CD4-positive, alpha-beta T cell (primary cell): ENCODE results near the gene SLC28A1. TPM values are rescaled to one million over a fixed set of nuclear protein-coding genes. Genes with fewer than 3 reads are reported as not detected.

Experiments
- ATAC-seq: fragments of 200-7000 bp; cut with Tn5 transposase; one replicate; pipeline ENCODE4 v1.10.0; 2022; ENCODE audit warnings: mild to moderate bottlenecking; ENCODE audit not compliant: poor library complexity
- CTCF ChIA-PET: fragments of 350-600 bp; sonication (Branson Sonifier 250); formaldehyde crosslinking; loops from one replicate; lab custom pipeline; 2021; ENCODE audit warnings: antibody characterized with exemption, inconsistent platforms; lab: Charles Lee
- POLR2A ChIA-PET: fragments of 350-600 bp; sonication (Branson Sonifier 250); formaldehyde crosslinking; loops from one replicate; lab custom pipeline; 2021; ENCODE audit warnings: antibody characterized with exemption, inconsistent platforms; lab: Charles Lee
- DNase-seq, 14 experiments: peaks; one replicate each; pipeline ENCODE4 v3.0.0-alpha.2; 2013 to 2020; ENCODE audit warnings: mixed read lengths in 2 of 14
- H3K27ac ChIP-seq, 2 donors: one replicate each; pipeline versions ENCODE4 v1.5.1 to v1.7.0; 2013; ENCODE audit warnings: low read length in 2 of 2, low read depth in 1 of 2, mild to moderate bottlenecking in 1 of 2
- H3K27me3 ChIP-seq, 2 experiments: 1 replicate in 1 of 2; 2 replicates in 1 of 2; pipeline versions ENCODE4 v1.6.1 to v1.7.0; 2013; ENCODE audit warnings: low read length in 2 of 2, control low read depth in 1 of 2, mild to moderate bottlenecking in 1 of 2, moderate library complexity in 1 of 2; ENCODE audit not compliant: insufficient read depth in 2 of 2, control insufficient read depth in 1 of 2
- H3K36me3 ChIP-seq: one replicate; pipeline ENCODE4 v1.6.1; 2013; ENCODE audit warnings: low read length, control low read depth; ENCODE audit not compliant: insufficient read depth
- H3K4me1 ChIP-seq: one replicate; pipeline ENCODE4 v1.6.1; 2013; ENCODE audit warnings: low read length, control low read depth; ENCODE audit not compliant: insufficient read depth
- H3K4me3 ChIP-seq: one replicate; pipeline ENCODE4 v1.5.1; 2013; ENCODE audit warnings: mild to moderate bottlenecking, low read length, moderate library complexity
- H3K9me3 ChIP-seq, 2 experiments: 1 replicate in 1 of 2; 2 replicates in 1 of 2; pipeline versions ENCODE4 v1.6.1 to v1.7.0; 2013; ENCODE audit warnings: low read length in 2 of 2, mild to moderate bottlenecking in 2 of 2, control low read depth in 1 of 2, moderate library complexity in 1 of 2; ENCODE audit not compliant: control insufficient read depth in 1 of 2, insufficient read depth in 1 of 2
- H3K27ac Mint-ChIP-seq: one replicate; pipeline ENCODE4 v1.8.0; 2020; ENCODE audit warnings: mixed read lengths
- H3K27me3 Mint-ChIP-seq: one replicate; pipeline ENCODE4 v1.8.0; 2021; ENCODE audit warnings: mixed read lengths
- H3K36me3 Mint-ChIP-seq: one replicate; pipeline ENCODE4 v1.8.0; 2021; ENCODE audit warnings: low read depth, mixed read lengths
- H3K4me1 Mint-ChIP-seq: one replicate; pipeline ENCODE4 v1.8.0; 2021; ENCODE audit warnings: low read depth, mixed read lengths
- H3K4me3 Mint-ChIP-seq: one replicate; pipeline ENCODE4 v1.8.0; 2020; ENCODE audit warnings: mild to moderate bottlenecking, mixed read lengths
- H3K9me3 Mint-ChIP-seq: one replicate; pipeline ENCODE4 v1.8.0; 2020; ENCODE audit warnings: mixed read lengths
- CTCF ChIP-seq: fragments of 200-600 bp; IDR thresholded peaks from one replicate; pipeline ENCODE4 v1.8.0; 2022; ENCODE audit warnings: antibody characterized with exemption, mild to moderate bottlenecking
- intact Hi-C, 2 experiments: fragments of 100-400 bp; cut with DNase I in 1 of 2; cut with micrococcal nuclease in 1 of 2; formaldehyde crosslinking; loops; one replicate each; pipeline versions ENCODE4 v1.15.1 to v1.9.0; 2023 to 2025; cut with DNase I, micrococcal nuclease
- total RNA-seq, 174 experiments: library from RNA in 2 of 174; stranded (reverse) in 2 of 174; gene quantifications; one replicate each; pipeline ENCODE4 v1.2.3 and lab custom pipeline; 2021 to 2026

SLC28A1 gene
- total RNA-seq, 2 experiments from 2014 or later: not detected

GRCh38 chr15:84929795-84930603, 45.5 kb downstream of the SLC28A1 start:
- no peak overlapping the region for H3K27ac Mint-ChIP-seq
- no peak overlapping the region for H3K4me3 Mint-ChIP-seq
- H3K36me3 ChIP-seq: no peaks in the 10 kb centered on the region
- no peak overlapping the region for H3K27ac ChIP-seq
- H3K27me3 Mint-ChIP-seq: no peaks in the 10 kb centered on the region
- no peak for TF ChIP-seq CTCF
- no peak for DNase-seq
- ATAC-seq: no peak
- ChIA-PET POLR2A (no interaction called here), CTCF (interaction anchor here (3.0 kb wide), 1 partner anchor 342 kb away, joined by 25 read pairs; no protein-coding TSS in a partner anchor)
- intact Hi-C loops: loop anchor here in 1 of 2 experiments (2.0 kb wide), 1 partner anchor 341 kb away; no protein-coding TSS in a partner anchor
- no peaks in the 10 kb centered on the region for H3K9me3 Mint-ChIP-seq
- H3K4me1 ChIP-seq: peaks cover 3% of the 10 kb centered on the region
- H3K36me3 Mint-ChIP-seq: no peaks in the 10 kb centered on the region
- no peaks in the 10 kb centered on the region for H3K27me3 ChIP-seq
- no peaks in the 10 kb centered on the region for H3K9me3 ChIP-seq
- H3K4me3 ChIP-seq: no peak overlapping the region
- peaks cover 6% of the 10 kb centered on the region for H3K4me1 Mint-ChIP-seq

- ChIA-PET POLR2A (no interaction called here), CTCF (no interaction called here)
- DNase-seq (no peak), ATAC-seq (no peak)
- Mint-ChIP-seq H3K4me3 (no peak overlapping the region), H3K9me3 (no peaks in the 10 kb centered on the region), H3K4me1 (no peaks in the 10 kb centered on the region), H3K27me3 (peaks cover 3% of the 10 kb centered on the region), H3K27ac (no peak overlapping the region), H3K36me3 (no peaks in the 10 kb centered on the region)
- no peak overlapping the region for H3K27ac ChIP-seq
- no peaks in the 10 kb centered on the region for H3K4me1 ChIP-seq
- TF ChIP-seq CTCF: no peak
- intact Hi-C loops: no loop called here
- H3K4me3 ChIP-seq: no peak overlapping the region
- H3K36me3 ChIP-seq: no peaks in the 10 kb centered on the region
- H3K9me3 ChIP-seq: no peaks in the 10 kb centered on the region
- peaks cover 0 to 2% of the 10 kb centered on the region in 2 experiments for H3K27me3 ChIP-seq
Observed at GRCh38 chr15:84934942-84935729, 50.7 kb downstream of the SLC28A1 start.

- Histone ChIP-seq H3K4me3 (no peak overlapping the region), H3K4me1 (no peaks in the 10 kb centered on the region), H3K27me3 (peaks cover 0 to 2% of the 10 kb centered on the region in 2 experiments), H3K27ac (no peak overlapping the region), H3K9me3 (peaks cover 0 to 6% of the 10 kb centered on the region in 2 experiments), H3K36me3 (no peaks in the 10 kb centered on the region)
- no peaks in the 10 kb centered on the region for H3K4me1 Mint-ChIP-seq
- TF ChIP-seq CTCF: no peak
- ChIA-PET POLR2A (no interaction called here), CTCF (no interaction called here)
- no peaks in the 10 kb centered on the region for H3K9me3 Mint-ChIP-seq
- H3K4me3 Mint-ChIP-seq: no peak overlapping the region
- no peaks in the 10 kb centered on the region for H3K36me3 Mint-ChIP-seq
- intact Hi-C loops: no loop called here
- DNase-seq: no peak
- no peak for ATAC-seq
- no peak overlapping the region for H3K27ac Mint-ChIP-seq
- H3K27me3 Mint-ChIP-seq: peaks cover 3% of the 10 kb centered on the region
Observed at GRCh38 chr15:84937144-84937543, 52.7 kb downstream of the SLC28A1 start.
